C4-2B (cell line): ENCODE measurements around the gene HOXB8.

ENCODE experiments used
- H3K27ac ChIP-seq: fragments of 450-650 bp; 2 replicates; pipeline ENCODE4 v1.5.1; 2017
- ZFX ChIP-seq: fragments of 450-650 bp; IDR thresholded peaks from 2 replicates; pipeline ENCODE4 v1.6.1; 2017
- TF ChIP-seq, protein P1 (sequence below): fragments of 450-650 bp; conservative IDR thresholded peaks from 2 replicates; pipeline ENCODE4 v1.5.1; 2017; ENCODE audit warnings: mild to moderate bottlenecking

The HOXB8 gene

DNA sequence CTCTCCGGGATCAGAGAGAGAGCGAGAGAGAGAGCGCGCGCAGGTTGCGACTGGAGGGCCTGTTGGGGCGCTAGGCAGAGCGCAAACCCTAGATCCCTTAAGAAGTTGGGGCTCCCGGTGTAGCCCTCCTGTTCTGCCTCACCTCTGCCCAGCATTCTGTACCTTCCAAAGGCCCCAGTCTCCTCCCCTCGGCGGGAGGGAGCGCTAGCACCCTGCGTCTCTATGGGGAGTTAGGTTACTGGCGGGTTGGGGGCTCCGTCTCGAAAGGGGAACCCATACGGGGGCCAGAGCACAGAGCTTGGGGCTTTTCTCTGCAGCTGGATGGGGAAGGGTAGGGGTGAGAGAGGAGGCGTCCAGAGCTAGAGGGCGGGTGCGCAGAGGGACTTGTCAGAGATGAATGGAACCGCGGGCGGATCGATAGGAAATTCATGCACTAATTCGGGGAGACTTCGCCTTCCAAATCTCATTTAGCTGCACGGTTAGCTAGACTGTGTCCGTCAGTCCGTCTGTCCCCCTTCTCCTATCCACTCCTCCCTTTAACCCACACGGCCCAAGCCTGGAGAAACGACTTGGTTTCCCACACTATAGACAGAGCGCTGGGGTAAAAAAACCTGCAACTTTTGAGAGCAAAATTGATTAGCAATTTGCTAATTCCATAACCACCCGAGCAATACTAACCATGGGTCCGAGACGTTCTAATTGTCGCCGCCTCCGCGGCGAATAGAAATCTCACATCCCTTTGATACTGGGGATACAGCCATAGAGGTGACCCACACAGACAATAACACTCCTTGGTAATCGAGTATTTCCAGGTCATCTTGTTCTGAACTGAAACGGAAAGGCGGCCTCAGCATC, 36.2 kb downstream of the HOXB8 start:
- H3K27ac ChIP-seq: no peak overlapping the region
- no peak for TF ChIP-seq ZFX
- TF ChIP-seq, protein P1, sequence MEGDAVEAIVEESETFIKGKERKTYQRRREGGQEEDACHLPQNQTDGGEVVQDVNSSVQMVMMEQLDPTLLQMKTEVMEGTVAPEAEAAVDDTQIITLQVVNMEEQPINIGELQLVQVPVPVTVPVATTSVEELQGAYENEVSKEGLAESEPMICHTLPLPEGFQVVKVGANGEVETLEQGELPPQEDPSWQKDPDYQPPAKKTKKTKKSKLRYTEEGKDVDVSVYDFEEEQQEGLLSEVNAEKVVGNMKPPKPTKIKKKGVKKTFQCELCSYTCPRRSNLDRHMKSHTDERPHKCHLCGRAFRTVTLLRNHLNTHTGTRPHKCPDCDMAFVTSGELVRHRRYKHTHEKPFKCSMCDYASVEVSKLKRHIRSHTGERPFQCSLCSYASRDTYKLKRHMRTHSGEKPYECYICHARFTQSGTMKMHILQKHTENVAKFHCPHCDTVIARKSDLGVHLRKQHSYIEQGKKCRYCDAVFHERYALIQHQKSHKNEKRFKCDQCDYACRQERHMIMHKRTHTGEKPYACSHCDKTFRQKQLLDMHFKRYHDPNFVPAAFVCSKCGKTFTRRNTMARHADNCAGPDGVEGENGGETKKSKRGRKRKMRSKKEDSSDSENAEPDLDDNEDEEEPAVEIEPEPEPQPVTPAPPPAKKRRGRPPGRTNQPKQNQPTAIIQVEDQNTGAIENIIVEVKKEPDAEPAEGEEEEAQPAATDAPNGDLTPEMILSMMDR: no peak

DNA sequence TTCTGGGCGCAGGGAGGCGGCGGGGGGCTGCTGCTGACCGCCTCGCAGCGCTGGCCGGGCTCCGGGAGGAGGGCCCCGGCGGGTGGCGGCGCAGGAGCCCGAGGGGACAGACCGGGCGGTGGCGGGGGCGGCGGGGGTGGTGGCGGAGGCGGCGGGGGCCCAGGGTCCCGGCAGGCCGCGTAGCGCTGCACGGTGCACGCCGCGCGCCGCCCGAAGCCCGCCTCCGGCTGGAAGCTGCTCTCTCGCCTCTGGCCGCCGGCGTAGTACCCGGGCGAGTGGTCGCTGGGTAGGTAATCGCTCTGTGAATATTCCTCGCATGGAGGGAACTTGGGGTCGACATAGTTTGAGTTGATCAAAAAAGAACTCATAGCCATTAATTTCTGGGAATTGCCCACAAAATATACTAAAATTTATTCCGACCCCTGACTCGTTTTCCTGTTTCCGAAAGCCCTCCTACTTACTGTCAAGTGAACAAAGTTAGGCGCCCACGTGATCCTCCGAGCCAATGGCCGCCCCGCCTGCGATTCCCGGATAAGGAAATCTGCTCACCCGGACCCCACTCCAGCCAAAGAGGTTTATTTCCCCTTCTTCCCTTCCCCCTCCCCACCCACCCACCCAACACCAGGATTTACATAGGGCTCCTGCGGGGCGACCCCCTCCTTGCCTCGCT, 37.0 kb downstream of the HOXB8 start, which contains the start of gene HOXB4:
TSS of gene HOXB4 (minus strand) at position 405 of the 670 bp plus-strand sequence. CDS start at position 374, 31 bp downstream.
- no peak within 1 kb of the TSS for H3K27ac ChIP-seq
- TF ChIP-seq, protein P1: no peak
- no peak for TF ChIP-seq ZFX

DNA sequence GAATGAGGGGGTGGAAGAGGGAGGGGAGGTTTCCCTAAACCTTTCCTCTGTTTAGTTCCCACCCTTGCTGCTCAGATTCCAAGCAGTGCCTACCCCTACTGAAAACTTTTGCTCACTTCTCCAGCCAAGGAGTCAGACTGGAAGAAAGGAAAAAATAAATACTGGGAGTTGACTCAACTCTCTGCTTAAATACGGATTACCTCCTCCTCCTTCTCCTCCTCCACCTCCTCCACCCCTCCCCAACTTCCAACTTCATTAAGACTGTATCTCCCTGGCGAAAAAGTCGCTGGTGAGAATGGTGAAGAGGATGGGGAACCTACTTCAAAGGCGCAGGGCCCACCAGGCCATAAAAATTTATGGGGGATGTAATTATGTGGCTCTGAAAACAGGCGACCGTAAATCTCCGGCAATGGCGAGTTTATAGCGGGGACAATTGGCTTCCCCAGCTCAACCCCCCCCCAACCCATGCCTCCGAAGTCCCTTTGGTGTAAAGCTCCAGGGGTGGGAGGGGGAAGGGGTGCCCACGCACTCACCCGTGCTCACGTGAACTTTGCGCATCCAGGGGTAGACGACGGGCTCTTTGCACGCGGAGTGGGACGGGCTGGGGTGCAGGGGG, 37.7 kb downstream of the HOXB8 start:
- TF ChIP-seq, protein P1: no peak
- no peak for TF ChIP-seq ZFX
- no peak overlapping the region for H3K27ac ChIP-seq

DNA sequence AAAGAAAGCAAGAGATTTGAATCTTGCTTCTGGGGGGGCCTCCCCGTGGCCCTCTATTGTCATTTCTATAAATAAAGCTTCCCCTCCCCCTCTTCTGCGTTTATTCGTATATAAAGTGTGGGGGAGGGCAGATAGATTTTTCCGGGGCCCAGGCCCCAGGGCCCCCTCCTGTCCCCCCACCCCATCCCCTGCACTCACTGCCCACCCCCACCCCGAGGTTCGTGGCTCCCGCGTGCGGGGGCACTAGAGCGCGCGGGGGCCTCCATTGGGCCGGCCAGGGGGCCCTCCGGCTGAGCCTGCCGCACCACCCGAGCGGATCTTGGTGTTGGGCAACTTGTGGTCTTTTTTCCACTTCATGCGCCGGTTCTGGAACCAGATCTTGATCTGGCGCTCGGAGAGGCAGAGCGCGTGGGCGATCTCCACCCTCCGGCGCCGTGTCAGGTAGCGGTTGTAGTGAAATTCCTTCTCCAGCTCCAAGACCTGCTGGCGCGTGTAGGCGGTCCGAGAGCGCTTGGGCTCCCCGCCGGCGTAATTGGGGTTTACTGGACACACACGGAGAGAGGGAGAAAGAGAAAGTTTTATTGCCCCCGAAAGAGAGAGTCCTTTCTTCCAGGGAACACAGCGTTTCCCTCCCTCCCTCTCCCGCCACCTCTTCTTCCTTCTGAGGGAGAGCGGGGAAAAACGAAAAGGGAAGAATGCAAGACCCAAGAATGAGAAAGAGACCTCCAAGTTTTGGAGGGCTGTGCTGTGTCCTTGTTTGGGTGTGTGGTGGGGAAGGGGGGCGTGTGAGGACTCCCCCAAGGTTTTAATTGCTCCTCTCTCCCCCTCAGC, 38.4 kb downstream of the HOXB8 start:
- TF ChIP-seq, protein P1: no peak
- no peak for TF ChIP-seq ZFX

DNA sequence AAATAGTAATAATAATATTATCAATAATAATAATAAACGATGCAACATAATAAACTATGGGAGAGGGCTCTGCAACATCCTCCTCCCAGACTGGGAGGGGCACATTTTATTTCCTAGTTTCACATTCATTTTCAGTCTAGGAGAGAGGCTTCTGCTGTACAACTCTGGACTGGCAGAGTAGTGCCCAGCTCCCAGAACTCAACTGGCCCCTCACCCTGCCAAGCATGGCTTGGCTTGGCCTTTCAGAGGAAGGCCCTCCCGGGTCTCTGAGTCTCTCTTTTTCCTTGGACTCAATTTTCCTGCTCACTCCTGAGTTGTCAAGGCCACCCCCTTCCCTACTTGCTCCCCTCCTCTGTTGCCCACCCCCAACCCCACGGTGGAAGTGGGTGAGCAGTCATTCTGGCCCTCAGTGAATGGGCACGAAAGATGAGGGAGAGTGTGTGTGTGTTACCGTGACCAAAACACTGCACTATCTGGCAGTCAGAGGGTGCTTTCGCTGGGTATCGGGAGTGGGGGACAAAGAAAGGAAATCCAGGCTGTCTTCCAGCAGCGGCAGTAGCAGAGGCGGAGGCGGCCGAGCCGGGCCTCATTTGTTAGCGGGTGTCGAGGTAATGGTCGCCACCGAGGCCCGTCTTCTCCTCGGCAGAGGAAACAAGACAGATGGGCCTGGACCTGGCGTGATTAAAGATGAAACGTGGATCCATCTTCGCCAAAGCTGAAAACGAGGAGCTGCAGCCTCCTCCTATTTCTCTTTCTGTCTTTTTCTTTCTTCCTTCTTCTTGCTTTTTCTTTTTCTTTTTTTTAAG, 39.2 kb downstream of the HOXB8 start:
- H3K27ac ChIP-seq: no peak overlapping the region
- TF ChIP-seq, protein P1: no peak
- no peak for TF ChIP-seq ZFX

More for the DNA sequence above, 38.4 kb downstream of the HOXB8 start:
- H3K27ac ChIP-seq: no peak overlapping the region

DNA sequence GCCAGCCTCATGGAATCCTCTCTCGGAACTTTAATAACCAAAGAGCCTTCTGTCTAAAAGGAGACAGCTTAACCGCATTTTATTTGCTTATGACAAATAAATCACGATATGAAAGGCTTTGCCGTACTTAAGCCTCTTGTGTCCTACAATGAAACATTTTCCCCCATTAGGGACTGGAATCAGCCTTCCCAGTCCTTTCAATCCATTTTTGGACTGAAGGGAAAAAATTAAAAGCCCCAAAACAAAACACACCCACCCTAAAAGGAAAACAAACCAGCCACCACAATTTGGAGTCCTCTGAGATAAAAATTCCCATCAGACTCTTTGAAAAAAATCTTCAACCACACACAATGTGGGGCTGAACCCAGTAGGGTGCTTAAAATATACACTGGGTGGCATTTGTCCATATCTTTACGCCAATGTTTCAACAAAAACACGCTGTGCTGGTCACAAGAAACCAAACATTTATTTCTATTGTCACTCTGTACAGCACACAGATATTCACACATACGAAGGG, 40.0 kb downstream of the HOXB8 start:
- no peak overlapping the region for H3K27ac ChIP-seq
- TF ChIP-seq, protein P1: no peak
- no peak for TF ChIP-seq ZFX
